Left kidney (tissue), 8 donors: ENCODE data around the gene CTBP2. TPM values are rescaled to one million over a fixed set of nuclear protein-coding genes. Genes with fewer than 3 reads are reported as not detected.

ENCODE experiments used
- DNase-seq: peaks from one replicate; pipeline ENCODE4 v3.0.0-alpha.2; 2013
- long read RNA-seq, 8 donors: transcript quantifications; one replicate each; lab custom pipeline, GENCODE V29; 2026
- polyA plus RNA-seq: library from polyadenylated mRNA; unstranded; fragments of 120-200 nt; gene quantifications from one replicate; pipeline ENCODE4 v1.2.1, GENCODE V29; 2013; ENCODE audit not compliant: insufficient read length

The CTBP2 gene
- 83.5 TPM for polyA plus RNA-seq
- long read RNA-seq, donor 1, full-length matches to known transcripts, result 12 of 23 reads
- long read RNA-seq, donor 1, partial matches to known transcripts, result 11 of 23 reads
- long read RNA-seq, donor 1, other reads (novel, unspliced or antisense), result 0 of 23 reads
- long read RNA-seq, donor 2, full-length matches to known transcripts, result 25 of 25 reads
- long read RNA-seq, donor 2, partial matches to known transcripts, result 0 of 25 reads
- long read RNA-seq, donor 2, other reads (novel, unspliced or antisense), result 0 of 25 reads
- long read RNA-seq, donor 3, full-length matches to known transcripts, result 8 of 14 reads
- long read RNA-seq, donor 3, partial matches to known transcripts, result 6 of 14 reads
- long read RNA-seq, donor 3, other reads (novel, unspliced or antisense), result 0 of 14 reads
- long read RNA-seq, donor 4, full-length matches to known transcripts, result 2 of 2 reads
- long read RNA-seq, donor 4, partial matches to known transcripts, result 0 of 2 reads
- long read RNA-seq, donor 4, other reads (novel, unspliced or antisense), result 0 of 2 reads
- long read RNA-seq, donor 5, full-length matches to known transcripts, result 13 of 30 reads
- long read RNA-seq, donor 5, partial matches to known transcripts, result 17 of 30 reads
- long read RNA-seq, donor 5, other reads (novel, unspliced or antisense), result 0 of 30 reads
- long read RNA-seq, donor 6, full-length matches to known transcripts, result 7 of 22 reads
- long read RNA-seq, donor 6, partial matches to known transcripts, result 15 of 22 reads
- long read RNA-seq, donor 6, other reads (novel, unspliced or antisense), result 0 of 22 reads
- long read RNA-seq, donor 7, full-length matches to known transcripts, result 15 of 137 reads
- long read RNA-seq, donor 7, partial matches to known transcripts, result 122 of 137 reads
- long read RNA-seq, donor 7, other reads (novel, unspliced or antisense), result 0 of 137 reads
- long read RNA-seq, donor 8, full-length matches to known transcripts, result 9 of 9 reads
- long read RNA-seq, donor 8, partial matches to known transcripts, result 0 of 9 reads
- long read RNA-seq, donor 8, other reads (novel, unspliced or antisense), result 0 of 9 reads

GRCh38 chr10:125159932-125160855 is at the start of gene CTBP2:
Gene CTBP2 (minus strand): TSS chr10:125160563.
- DNase-seq, result no peak

- no peak for DNase-seq
Measured at GRCh38 chr10:125209591-125210355, 49.4 kb upstream of the CTBP2 start.

- no peak for DNase-seq
Measured at GRCh38 chr10:125208854-125209565, 48.6 kb upstream of the CTBP2 start.

GRCh38 chr10:125206623-125207022 is 46.3 kb upstream of the CTBP2 start:
- DNase-seq, result no peak

- no peak for DNase-seq
Measured at GRCh38 chr10:125205431-125205830, 45.1 kb upstream of the CTBP2 start.

GRCh38 chr10:125204400-125204799 is 44.0 kb upstream of the CTBP2 start:
- no peak for DNase-seq

- no peak for DNase-seq
Measured at GRCh38 chr10:125203186-125203800, 42.9 kb upstream of the CTBP2 start.

GRCh38 chr10:125201791-125202622 is 41.6 kb upstream of the CTBP2 start:
- no peak for DNase-seq

- no peak for DNase-seq
Measured at GRCh38 chr10:125201108-125201524, 40.8 kb upstream of the CTBP2 start.

- DNase-seq, result no peak
Measured at GRCh38 chr10:125200396-125200795, 40.0 kb upstream of the CTBP2 start.

GRCh38 chr10:125199270-125199669 is 38.9 kb upstream of the CTBP2 start:
- DNase-seq, result no peak

- DNase-seq, result no peak
Measured at GRCh38 chr10:125194814-125195213, 34.5 kb upstream of the CTBP2 start.

- DNase-seq, result no peak
Measured at GRCh38 chr10:125193306-125193877, 33.0 kb upstream of the CTBP2 start.

- no peak for DNase-seq
Measured at GRCh38 chr10:125192620-125193019, 32.3 kb upstream of the CTBP2 start.

GRCh38 chr10:125192005-125192404 is 31.6 kb upstream of the CTBP2 start:
- no peak for DNase-seq

- no peak for DNase-seq
Measured at GRCh38 chr10:125190946-125191345, 30.6 kb upstream of the CTBP2 start.

- DNase-seq, result no peak
Measured at GRCh38 chr10:125190414-125190813, 30.1 kb upstream of the CTBP2 start.

GRCh38 chr10:125189162-125189561 is 28.8 kb upstream of the CTBP2 start:
- no peak for DNase-seq
